HT1080 (cell line): ENCODE measurements around the gene IQSEC1. TPM values are rescaled to one million over a fixed set of nuclear protein-coding genes. Genes with fewer than 3 reads are reported as not detected.

ENCODE experiments used
- DNase-seq: peaks from one replicate; pipeline ENCODE4 v3.0.0-alpha.2; 2015; ENCODE audit warnings: low read depth
- total RNA-seq: library from RNA; depleted of rRNA; stranded (reverse); fragments of >200 nt; shearing (Covaris generic); gene quantifications from 2 replicates; pipeline ENCODE4 v1.2.3, GENCODE V29; 2014

The IQSEC1 gene
- total RNA-seq, 1 experiment from 2014 or later: 1.3 TPM

DNA sequence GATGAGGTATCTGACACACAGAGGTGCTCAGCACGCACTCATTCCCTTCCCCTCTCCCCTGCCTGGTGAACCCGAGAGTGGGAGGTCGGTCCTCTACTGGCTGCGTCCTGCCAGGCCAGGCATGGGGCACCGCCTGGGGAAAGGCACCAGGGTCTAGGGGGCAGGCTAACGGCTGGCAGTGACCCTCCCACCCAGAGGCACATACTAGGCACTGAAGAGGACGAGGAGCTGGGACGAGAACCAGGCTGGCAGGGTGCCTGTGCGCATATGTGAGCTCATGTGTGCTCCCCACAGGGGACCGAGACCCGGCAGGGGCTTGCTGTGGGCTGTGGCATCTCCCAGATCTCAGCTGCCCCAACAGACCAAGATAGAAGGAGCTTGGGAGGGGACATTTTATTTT is 86.7 kb downstream of the IQSEC1 start:
- no peak for DNase-seq

- DNase-seq: no peak
Measured at GRCh38 chr3:12986031-12986430, 87.2 kb downstream of the IQSEC1 start.

DNA sequence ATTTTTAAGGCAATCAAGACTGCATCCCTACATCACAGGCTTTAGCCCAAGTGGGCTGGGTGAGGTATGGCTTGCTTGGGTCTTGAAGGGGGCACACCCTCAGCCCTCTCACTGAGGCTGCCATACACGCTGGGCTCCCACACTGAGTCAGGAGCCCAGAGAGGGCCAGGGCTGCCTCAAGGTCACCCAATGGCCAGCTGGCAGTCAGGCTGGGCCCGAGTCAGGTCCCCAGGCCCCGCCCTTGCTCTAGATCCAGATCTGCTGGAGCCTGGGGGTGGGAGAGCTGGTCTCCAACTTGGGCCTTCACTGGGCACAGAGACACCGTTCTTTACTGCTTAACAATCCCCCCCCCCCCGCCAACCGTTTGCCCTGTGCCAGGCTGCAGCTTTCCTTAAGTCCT is 88.1 kb downstream of the IQSEC1 start:
- no peak for DNase-seq

DNA sequence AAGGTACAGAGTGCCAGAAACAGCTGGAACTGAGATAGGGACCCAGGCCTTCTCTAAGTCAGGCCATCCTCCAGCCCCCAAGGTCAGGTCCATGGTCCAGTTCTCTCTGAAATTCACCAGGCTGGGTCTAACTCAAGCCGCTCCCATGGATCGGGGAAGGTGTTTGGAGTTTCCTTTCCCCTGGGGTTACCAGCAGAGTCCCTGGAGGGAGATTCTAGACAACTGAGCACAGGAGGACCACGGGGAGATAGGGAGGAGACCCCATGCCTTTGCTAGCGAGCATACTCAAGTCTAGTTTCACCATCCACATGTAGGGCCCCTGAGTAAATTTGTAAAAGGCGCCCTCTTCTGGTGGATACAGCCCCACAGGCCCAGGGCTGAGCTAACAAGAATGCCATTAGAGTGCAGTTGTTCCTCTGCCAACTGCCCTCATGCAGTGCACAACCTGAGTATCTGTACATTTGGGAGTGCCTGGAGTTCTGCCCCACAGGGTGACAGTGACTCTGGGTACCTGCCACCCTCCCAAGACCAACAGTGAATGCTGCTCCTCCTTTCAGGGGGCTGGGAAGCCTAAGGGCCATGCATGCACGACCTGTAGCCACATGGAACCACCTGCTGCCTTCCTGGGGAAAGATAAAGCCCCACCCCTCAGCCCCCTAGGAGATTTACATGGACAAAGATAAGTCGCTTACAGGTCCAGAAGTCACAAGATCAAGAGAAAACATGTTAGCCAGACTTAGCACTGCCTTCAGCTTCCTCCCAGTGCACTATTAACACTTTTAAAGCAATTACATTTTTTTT is 89.0 kb downstream of the IQSEC1 start:
- DNase-seq: peak; percentile 58

DNA sequence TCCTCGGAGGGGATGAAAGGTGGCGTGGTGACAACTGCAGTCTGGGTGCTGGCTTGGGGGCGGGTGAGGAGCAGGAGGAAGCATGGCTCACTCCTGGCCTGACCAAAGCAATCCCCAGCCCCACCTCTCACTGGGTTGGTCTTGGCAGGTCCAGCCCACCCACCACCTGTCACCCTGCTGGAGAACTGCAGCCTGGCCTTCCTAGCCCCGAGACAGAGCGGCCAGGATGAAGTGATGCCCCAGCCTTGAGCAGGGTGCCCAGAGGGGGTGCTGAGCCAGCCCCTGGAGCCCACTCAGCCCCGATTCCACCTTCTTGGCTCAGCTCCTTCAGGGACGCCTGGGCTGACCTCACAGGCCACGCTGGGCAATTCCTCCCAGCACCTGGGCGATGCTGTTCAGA is 89.9 kb downstream of the IQSEC1 start:
- DNase-seq: no peak

DNA sequence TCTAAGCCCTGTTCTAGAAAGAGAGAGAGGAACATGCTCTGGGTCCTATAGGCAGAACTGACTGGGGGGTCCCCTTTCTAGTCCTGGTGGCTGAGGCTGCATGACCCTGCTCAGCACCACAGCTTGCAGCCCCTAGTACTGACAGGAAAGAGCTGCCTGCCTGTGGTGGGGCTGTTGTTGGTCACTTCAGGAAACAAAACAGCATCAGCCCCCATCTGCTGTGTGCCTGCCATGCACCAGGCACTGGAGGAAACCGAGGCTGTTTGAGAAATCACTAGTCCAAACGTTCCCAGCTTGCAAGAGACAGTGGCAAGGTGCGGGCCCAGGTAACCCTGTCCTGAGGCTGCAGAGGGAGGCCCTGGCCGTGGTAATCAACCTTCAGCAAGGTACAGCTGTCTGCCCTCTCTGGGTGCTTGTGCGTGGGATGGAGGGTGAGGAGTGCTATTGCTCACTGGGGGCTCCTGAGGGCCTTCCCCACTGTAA is 90.6 kb downstream of the IQSEC1 start:
- DNase-seq: no peak

DNA sequence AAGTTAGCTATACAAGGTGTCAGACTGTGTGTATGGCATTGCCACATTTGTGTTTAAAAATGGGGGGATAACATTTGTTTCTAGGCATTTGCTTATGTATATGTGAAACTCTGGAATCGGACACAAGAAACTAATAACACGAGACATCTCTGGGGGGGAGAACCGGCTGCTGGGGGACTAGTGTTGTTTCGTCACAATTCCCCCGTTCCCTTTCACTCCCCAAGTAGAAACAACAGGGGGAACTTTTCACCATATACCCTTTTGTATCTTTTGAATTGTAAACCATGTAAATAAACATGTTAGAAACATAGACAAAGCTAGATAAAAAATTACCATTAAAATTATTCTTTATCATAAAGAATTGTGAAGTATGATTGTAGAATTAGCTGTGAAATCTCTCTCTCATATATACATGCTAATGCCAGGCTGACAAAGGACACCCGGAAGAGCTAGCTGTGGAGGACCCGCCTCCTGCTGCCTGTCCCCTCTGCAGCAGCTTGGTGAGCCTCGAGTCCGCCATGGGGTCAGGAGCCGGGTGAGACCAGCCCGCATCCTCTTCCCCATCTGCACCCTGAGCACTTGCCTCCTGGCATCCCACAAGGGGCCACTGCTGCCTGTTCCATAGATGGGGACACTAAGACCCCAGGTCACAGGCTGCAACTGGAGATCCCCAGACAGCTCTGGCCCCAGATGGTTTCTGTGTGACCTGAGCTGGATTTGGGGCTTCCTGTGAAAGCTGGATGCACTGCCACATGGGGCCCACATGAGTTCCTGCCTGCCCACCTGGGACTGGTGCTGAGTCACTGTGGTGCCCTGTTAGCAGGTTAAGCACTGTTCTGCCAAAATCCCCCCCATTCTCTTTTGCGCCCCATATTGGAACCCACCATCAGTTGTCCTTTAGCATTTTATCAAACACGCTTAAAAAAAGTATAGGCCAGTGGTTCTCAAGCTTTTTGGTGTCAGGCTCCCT is 91.6 kb downstream of the IQSEC1 start:
- no peak for DNase-seq

- DNase-seq: no peak
Measured at GRCh38 chr3:12980596-12981290, 92.5 kb downstream of the IQSEC1 start.

DNA sequence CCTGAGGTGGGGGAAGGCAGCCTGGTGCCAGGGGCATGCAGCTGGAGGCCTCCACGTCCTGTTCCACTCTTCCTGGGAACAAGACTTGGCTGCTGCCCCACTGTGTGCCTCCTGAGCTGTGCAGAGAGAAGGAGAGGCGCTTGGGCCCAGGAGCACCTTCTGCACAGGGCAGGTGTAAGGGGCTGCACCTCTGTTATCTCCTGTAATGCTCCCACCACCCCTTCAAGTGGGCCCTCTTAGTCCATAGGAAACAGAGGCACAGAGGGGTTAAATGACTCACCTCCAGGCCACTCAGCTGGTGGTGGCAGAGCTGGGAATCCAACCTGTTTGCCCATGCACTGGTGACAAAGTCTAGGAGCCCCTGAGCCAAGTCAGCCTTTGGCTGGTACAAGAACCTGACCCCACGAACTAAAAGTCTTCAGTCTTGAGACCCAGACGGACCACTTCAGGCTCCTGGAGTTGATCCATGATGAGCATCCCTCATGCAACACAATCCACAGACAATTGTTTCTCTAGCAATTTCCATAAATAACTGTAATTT is 93.2 kb downstream of the IQSEC1 start:
- DNase-seq: no peak

DNA sequence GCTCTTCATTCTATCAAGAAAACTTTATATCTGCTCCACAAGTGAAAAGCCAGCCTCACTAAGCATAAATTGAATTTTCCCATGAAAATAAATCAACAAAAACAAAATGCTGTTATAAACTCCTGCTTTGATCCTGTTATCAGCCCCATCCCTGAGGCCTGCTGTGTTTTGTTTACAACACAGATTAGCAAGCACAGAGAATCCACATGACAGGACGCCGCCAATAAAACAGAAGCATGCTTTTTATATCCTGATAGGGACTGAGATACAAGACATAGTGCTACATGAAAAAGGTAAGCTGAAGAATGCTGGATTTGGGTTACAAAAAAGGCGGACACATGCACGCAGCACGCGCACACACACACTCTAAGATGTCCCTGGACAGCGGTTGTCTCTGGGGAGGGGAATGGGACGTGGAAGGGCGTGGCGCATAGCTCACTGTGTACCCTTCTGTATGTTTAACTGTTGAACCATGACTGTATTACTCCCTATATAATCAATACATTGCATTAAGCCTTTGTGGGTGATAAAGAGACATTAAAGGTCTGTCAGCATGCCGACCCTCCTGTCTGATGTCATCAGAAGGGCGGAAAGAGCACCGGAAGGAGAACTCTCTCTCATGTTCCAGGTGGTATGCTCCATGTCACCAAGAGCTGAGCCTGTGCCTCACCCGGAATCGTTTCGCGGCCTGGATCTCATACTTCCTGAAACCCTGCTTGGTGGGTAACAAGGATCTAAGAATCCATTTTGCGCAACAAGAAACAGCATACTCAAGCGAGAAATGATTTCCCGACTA is 93.9 kb downstream of the IQSEC1 start:
- no peak for DNase-seq

- no peak for DNase-seq
Measured at GRCh38 chr3:12978682-12979081, 94.5 kb downstream of the IQSEC1 start.

DNA sequence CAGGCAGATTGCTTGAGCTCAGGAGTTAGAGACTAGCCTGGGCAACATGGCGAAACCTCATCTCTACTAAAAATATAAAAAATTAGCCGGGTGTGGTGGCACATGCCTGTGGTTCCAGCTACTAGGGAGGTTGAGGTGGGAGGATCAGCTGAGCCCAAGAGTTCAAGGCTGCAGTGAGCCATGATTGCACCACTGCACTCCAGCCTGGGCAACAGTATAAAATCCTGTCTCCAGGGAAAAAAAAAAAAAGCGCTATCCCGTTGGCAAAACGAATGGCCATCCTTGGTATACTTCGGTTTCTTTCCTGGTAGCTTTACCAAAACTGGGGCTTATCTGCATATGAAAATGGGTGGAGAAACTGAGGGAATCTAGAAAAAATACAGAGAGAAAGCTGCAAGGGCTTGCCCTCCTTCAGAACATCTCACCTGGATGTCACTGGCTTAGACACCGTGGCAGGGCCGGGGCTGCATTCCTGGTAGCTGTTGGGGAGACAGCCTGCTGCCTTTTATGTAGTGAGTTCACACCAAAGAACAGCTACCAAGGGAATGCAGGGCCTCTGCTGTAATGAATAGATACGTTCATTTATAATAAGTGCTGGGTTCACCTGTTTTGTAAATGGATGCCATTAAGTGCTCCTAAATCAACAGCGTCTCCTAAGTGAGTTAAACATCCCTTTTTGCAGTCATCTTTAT is 96.0 kb downstream of the IQSEC1 start:
- no peak for DNase-seq

DNA sequence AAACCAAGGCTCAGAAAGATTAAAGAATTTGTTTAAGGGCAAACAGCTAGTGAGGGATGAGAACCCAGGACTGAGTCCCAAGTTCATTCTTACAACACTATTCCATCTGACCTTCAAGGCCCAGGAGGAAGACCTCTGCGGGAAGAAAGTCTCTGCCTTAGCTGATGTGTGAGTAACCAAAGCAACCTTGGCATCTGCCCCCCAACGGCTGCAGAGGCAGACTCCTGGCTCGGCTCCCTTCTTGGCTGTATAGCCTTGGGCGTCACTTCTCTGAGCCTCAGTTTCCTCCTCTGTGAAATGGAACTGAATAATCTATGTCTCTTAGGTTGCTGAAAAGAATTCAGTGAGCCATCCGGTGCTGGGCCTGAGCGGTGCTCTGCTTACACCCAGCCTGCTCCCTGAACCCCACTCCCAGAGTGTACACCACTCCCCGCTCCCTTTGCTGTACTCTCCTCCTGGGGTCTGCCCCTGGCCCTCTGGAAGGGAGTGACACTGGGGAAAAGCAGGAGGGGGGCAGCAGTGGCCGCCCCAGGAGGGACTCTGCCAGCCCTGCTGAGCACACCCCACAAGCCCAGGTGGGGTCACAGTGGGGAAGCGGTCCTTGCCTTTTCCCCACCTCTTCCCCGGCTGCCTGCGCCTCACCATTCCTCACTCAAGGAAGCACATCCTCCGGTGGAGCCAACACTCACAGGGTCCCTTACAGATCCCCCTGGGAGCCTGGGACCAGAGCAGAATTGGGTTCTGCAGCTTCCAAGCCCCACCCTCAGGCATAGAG is 97.3 kb downstream of the IQSEC1 start:
- no peak for DNase-seq

- no peak for DNase-seq
Measured at GRCh38 chr3:12974819-12975218, 98.4 kb downstream of the IQSEC1 start.

DNA sequence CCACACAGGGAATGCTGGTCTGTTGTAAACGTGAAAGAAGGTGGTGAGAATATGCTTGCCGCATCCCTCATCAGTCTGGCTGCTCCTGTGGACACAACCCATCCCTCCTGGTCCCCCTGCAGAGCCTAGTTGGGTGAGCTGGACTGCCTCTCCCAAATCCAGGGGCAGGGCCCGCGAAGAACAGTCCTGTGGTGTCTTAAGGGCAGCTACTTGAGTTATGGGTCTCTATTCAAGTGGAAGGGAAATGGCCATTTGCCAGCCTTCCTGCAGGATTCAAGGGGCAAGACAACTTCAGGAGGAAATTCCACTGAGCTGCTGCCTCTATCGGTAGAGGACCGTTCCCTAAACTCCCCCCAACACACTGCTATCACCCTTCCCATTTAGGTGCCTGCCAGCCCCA is 98.9 kb downstream of the IQSEC1 start:
- DNase-seq: no peak

DNA sequence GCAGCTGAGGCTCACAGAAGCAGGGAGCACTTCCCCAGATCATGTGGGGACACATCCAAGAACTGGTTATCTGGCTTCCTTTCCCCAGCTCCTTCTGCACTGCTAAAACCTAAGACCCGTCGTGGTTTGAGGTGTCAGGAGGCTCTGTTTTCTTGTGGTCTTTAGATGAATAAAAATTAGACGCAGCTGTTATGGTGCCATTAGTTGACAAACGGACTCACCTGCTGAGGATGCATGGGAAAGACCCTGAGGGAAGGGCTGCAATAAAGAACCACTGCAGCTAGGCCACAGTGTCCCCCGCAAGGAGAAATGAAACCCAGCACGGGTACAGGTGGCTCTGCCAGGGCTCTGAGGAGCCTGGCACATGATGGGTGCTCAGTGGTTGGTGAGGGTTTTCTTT is 99.4 kb downstream of the IQSEC1 start:
- DNase-seq: no peak

- no peak for DNase-seq
Measured at GRCh38 chr3:12972781-12973702, 100.2 kb downstream of the IQSEC1 start.

DNA sequence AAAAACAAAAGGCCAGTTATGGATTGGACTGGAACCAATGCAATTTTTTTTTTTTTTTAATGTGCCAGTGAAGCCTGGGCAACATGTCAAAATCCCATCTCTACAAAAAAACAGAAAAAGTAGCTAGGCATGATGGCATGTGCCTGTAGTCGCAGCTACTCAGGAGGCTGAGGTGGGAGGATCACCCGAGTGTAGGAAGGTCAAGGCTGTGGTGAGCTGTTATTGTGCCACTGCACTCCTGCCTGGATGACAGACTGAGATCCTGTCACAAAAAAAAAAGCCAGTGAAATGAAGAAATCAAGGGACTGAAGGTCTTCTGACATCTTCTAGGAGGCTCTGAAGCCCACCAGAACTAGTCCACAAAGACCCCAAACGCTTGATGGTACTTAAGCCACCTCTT is 101.2 kb downstream of the IQSEC1 start:
- DNase-seq: no peak
